ENCODE data around the gene SH2D4B. TPM values are rescaled to one million over a fixed set of nuclear protein-coding genes. Genes with fewer than 3 reads are reported as not detected.

Gene SH2D4B
- total and polyA plus RNA-seq, 8 donors: 0.03 to 0.18 TPM; not detected in 6

DNA sequence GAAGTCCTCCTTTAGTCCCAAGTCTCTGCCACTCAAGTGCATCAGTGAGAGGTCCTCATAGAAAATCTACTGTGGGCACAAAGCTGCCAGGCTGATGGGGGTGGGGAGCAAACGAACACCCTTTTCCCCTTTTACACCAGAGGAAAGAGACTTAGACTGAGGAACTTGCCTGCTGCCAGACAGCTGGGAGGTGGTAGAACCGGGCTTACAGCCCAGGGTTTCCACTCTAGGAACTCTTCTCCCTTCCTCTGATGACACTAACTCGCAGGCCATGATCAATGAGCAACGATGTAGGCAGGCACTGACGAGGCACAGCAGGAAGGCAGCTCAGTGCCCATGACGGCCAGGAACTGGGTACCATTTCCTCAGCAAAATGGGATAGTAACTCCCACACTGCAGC, 11.0 kb upstream of the SH2D4B start:
- TF ChIP-seq, protein P1, sequence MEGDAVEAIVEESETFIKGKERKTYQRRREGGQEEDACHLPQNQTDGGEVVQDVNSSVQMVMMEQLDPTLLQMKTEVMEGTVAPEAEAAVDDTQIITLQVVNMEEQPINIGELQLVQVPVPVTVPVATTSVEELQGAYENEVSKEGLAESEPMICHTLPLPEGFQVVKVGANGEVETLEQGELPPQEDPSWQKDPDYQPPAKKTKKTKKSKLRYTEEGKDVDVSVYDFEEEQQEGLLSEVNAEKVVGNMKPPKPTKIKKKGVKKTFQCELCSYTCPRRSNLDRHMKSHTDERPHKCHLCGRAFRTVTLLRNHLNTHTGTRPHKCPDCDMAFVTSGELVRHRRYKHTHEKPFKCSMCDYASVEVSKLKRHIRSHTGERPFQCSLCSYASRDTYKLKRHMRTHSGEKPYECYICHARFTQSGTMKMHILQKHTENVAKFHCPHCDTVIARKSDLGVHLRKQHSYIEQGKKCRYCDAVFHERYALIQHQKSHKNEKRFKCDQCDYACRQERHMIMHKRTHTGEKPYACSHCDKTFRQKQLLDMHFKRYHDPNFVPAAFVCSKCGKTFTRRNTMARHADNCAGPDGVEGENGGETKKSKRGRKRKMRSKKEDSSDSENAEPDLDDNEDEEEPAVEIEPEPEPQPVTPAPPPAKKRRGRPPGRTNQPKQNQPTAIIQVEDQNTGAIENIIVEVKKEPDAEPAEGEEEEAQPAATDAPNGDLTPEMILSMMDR (IDR thresholded peaks at IDR 0.05): no peak
- TF ChIP-seq EP300 (IDR thresholded peaks at IDR 0.05) (no peak), POLR2AphosphoS5 (IDR thresholded peaks at IDR 0.05) (no peak), POLR2A (IDR thresholded peaks at IDR 0.05) (no peak)
- WGBS, 5 donors: 24 to 66% (median 64%) methylated on average over 4 to 6 of the region's 6 CpGs

DNA sequence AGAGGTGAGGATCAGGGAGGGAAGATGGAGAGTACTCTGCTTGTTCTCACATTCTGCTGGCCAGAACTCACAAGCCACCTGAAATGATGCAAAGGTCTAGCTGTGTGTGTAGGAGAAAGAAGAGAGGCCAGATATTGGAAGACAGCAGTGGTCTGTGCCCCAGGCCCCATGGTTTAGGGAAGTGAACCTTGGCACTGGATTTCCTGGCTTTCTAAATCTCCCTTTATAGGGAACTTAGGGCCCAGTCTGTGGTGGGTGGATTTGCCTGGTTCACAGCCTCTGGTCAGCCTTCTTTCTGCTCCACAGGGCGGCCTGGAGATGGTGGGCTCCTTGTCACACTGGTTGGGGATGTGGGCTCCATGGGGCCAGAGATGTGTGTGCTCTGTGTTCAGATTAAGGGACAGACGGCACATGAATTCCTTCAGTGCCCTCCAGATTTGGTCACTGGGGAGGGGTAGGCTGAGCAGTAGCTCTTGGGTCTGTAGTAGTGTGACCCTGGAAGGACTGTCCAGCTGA, 9.5 kb upstream of the SH2D4B start:
- no peak overlapping the region for H3K4me3 ChIP-seq
- no peaks in the 10 kb centered on the region for H3K27me3 ChIP-seq
- TF ChIP-seq POLR2A (IDR thresholded peaks at IDR 0.05) (no peak), EP300 (IDR thresholded peaks at IDR 0.05) (no peak), POLR2AphosphoS5 (IDR thresholded peaks at IDR 0.05) (no peak)
- TF ChIP-seq, protein P1 (IDR thresholded peaks at IDR 0.05): no peak
- 80 to 95% (median 91%) methylated on average over 2 of the region's 2 CpGs for WGBS, 5 donors
- H3K27ac ChIP-seq: no peak overlapping the region
- DNase-seq: no peak
- peaks cover 0 to 32% (median 7%) of the 10 kb centered on the region in 4 donors for H3K4me1 ChIP-seq
- intact Hi-C loops (cut with DNase I; ENCODE audit: low total_unique reads): no loop called here
- no peaks in the 10 kb centered on the region for H3K9me3 ChIP-seq
- H3K36me3 ChIP-seq: no peaks in the 10 kb centered on the region

More for the DNA sequence above, 11.0 kb upstream of the SH2D4B start:
- no peak for DNase-seq
- Histone ChIP-seq H3K36me3 (peaks cover 0 to under 1% (median 0%) of the 10 kb centered on the region in 4 donors), H3K4me1 (peaks cover 0 to 32% (median 7%) of the 10 kb centered on the region in 4 donors), H3K9me3 (no peaks in the 10 kb centered on the region), H3K4me3 (no peak overlapping the region), H3K27me3 (no peaks in the 10 kb centered on the region), H3K27ac (no peak overlapping the region)
- intact Hi-C loops (cut with DNase I; ENCODE audit: low total_unique reads): no loop called here

GRCh38 chr10:80528901-80529300, 8.8 kb upstream of the SH2D4B start:
- 83 to 88% (median 85%) methylated on average over 4 to 6 of the region's 6 CpGs for WGBS, 5 donors
- no peaks in the 10 kb centered on the region for H3K36me3 ChIP-seq
- intact Hi-C loops (cut with DNase I; ENCODE audit: low total_unique reads): no loop called here
- peaks cover 0 to 32% (median 7%) of the 10 kb centered on the region in 4 donors for H3K4me1 ChIP-seq
- H3K27me3 ChIP-seq: no peaks in the 10 kb centered on the region
- TF ChIP-seq, protein P1 (IDR thresholded peaks at IDR 0.05): no peak
- TF ChIP-seq POLR2A (IDR thresholded peaks at IDR 0.05): no peak
- no peak for TF ChIP-seq EP300 (IDR thresholded peaks at IDR 0.05)
- no peak for TF ChIP-seq POLR2AphosphoS5 (IDR thresholded peaks at IDR 0.05)
- no peak overlapping the region for H3K4me3 ChIP-seq
- H3K27ac ChIP-seq: peak overlapping the region in 3 of 5 donors; percentile 10 to 60 (median 39)
- no peak for DNase-seq
- no peaks in the 10 kb centered on the region for H3K9me3 ChIP-seq

- peak in 1 of 2 donors; percentile 44 for DNase-seq
- 57 to 78% (median 72%) methylated on average over 12 of the region's 12 CpGs for WGBS, 5 donors
- Histone ChIP-seq H3K36me3 (no peaks in the 10 kb centered on the region), H3K27ac (peak overlapping the region in 3 of 5 donors; percentile 10 to 60 (median 39)), H3K4me1 (peaks cover 0 to 27% (median 7%) of the 10 kb centered on the region in 4 donors), H3K4me3 (no peak overlapping the region), H3K9me3 (no peaks in the 10 kb centered on the region), H3K27me3 (no peaks in the 10 kb centered on the region)
- intact Hi-C loops (cut with DNase I; ENCODE audit: low total_unique reads): no loop called here
- TF ChIP-seq POLR2AphosphoS5 (IDR thresholded peaks at IDR 0.05): no peak
- TF ChIP-seq, protein P1 (IDR thresholded peaks at IDR 0.05): no peak
- no peak for TF ChIP-seq POLR2A (IDR thresholded peaks at IDR 0.05)
- no peak for TF ChIP-seq EP300 (IDR thresholded peaks at IDR 0.05)
Measured at GRCh38 chr10:80529604-80530003, 8.1 kb upstream of the SH2D4B start.
